A549 treated with AZD2906 at 1 μM for 4 hours (cell line): Measurements from ENCODE around the gene MITD1. TPM values are rescaled to one million over a fixed set of nuclear protein-coding genes. Genes with fewer than 3 reads are reported as not detected.

Experiments used
- total RNA-seq: library from RNA; stranded (reverse); fragments of 200-300 nt; extraction: Qiagen RNA extraction; gene quantifications from 5 replicates; pipeline ENCODE4 v1.2.3, GENCODE V29; 2022

Gene MITD1
- 20.7 to 25.4 TPM (median 22.1 TPM) in 5 replicates for total RNA-seq

DNA sequence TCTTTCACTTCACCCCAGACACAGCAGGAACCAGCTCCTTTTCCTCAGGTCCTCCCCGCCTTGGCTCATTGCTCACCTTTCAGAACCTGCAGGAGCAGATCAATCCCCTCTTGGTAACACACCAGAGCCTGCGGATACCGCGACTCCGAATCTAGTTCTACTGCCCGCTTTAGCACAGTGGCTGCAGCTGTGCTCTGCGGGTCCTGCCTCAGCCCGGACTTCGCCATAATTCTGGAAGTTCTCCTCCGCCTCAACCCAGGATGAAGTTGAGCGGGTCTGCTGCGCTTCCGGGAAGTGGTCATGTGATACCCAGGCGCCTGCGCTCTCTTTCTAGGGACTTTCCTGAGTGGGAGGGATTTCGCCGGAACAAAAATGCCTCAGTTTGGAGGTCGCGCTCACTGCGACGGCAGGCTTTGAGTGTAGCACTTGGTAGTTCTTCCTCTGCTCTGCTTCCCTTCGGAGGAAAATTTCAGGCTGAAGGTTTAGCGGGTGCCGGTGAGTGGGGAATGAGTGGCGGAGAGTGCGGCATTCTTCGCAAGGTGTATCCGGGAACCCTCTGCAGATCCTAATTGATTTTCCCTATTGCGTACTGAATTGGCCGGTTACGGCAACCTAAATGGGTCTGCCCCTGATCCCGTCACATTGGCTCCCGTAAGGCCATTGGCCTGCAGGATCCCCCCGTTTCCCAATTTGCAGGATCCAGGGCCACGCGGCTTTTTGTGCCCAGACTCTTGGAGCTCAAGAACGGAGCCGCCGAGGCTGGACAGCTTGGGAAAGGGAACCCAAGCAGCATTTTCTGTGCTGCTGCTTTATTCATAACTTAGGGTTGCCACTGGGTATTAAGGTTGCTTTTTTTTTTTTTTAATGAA, at the start of gene MITD1, which contains the start of gene MRPL30:
MITD1 (minus strand) TSS at position 304 of the 869 bp plus-strand sequence; CDS start at position 227, 77 bp downstream.
MRPL30 (plus strand) TSS at position 430 of the 869 bp plus-strand sequence. CDS start 5,020 bp downstream, outside the sequence.

GRCh38 chr2:99154643-99155536, 26.0 kb downstream of the MITD1 start, which contains the start of the genes LIPT1 and TSGA10:
Gene LIPT1, plus strand, starts transcription at chr2:99154967. Its CDS starts 6,991 bp downstream, at chr2:99161958.
Gene TSGA10, minus strand, starts transcription at chr2:99154942. Its CDS starts 45,503 bp downstream, at chr2:99109439.

GRCh38 chr2:99141110-99142108, 39.4 kb downstream of the MITD1 start, which contains the start of gene C2orf15:
Gene C2orf15, plus strand, starts transcription at chr2:99141707. Its CDS starts 8,852 bp downstream, at chr2:99150559.

Other genes with a start within 250 kb of the MITD1 start
- gene CRACDL, start 244.8 kb downstream of the MITD1 start, total RNA-seq, result 3.4 to 4.6 TPM (median 3.7 TPM) in 5 replicates
- gene C2orf15, start 39.4 kb downstream of the MITD1 start, total RNA-seq, result 0.50 to 0.70 TPM (median 0.64 TPM) in 5 replicates
- gene TSGA10, start 26.1 kb downstream of the MITD1 start, total RNA-seq, result 2.3 to 5.4 TPM (median 3.9 TPM) in 5 replicates
- gene LIPT1, start 26.1 kb downstream of the MITD1 start, total RNA-seq, result 2.9 to 4.6 TPM (median 3.4 TPM) in 5 replicates
- gene MRPL30, start 126 bp upstream of the MITD1 start, total RNA-seq, result 29.9 to 59.1 TPM (median 30.5 TPM) in 5 replicates
- not detected in 5 replicates for gene LYG2, start 74.6 kb upstream of the MITD1 start, total RNA-seq
- gene LYG1, start 120.1 kb upstream of the MITD1 start, total RNA-seq, result 1.0 to 2.2 TPM (median 1.7 TPM) in 5 replicates
- gene TXNDC9, start 155.3 kb upstream of the MITD1 start, total RNA-seq, result 39.1 to 50.7 TPM (median 39.6 TPM) in 5 replicates
- 51.2 to 70.1 TPM (median 51.6 TPM) in 5 replicates for gene EIF5B, start 156.3 kb upstream of the MITD1 start, total RNA-seq